GOT3 (cell line): ENCODE results near the gene DISP1.

Source experiments
- DNase-seq: peaks from one replicate; lab custom pipeline; 2025; ENCODE audit warnings: mixed read lengths; lab: John Stamatoyannopoulos, UW

DISP1 gene

DNA sequence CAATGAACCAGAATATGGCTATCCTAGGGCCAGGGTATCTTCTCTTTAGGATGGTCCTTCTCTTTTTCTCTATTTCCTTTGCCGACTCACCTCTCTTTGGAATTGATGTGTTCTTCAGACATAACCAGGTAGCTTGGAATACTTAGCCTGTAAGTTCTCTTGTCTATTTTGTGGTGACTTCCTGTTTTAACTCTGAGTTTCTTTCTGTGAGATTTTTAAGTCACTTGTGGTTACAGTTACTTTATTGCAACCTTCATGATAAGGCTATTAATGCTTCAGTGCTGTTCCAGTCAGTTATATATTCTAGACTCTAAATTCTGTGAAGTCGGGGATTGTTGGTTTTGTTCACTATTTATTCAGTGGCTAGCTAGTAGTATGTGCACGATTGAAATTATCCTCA is 46.2 kb downstream of the DISP1 start:
- no peak for DNase-seq
